HEK293T (cell line): ENCODE data around the gene DZIP1.

Experiments used
- CTCF ChIA-PET: fragments of 350-600 bp; formaldehyde crosslinking; extraction: SDS; loops from one replicate; lab custom pipeline; 2021; ENCODE audit warnings: antibody characterized with exemption, inconsistent platforms; lab: Yijun Ruan, JAX
- POLR2A ChIA-PET: fragments of 350-600 bp; formaldehyde crosslinking; extraction: SDS; loops from one replicate; lab custom pipeline; 2020; ENCODE audit warnings: antibody characterized with exemption, inconsistent platforms; lab: Yijun Ruan, JAX
- DNase-seq: peaks from one replicate; pipeline ENCODE4 v3.0.0; 2012; ENCODE audit warnings: mixed read lengths; ENCODE audit errors: extremely low spot score
- ARNT ChIP-seq: fragments of 450-650 bp; IDR thresholded peaks from 2 replicates; pipeline ENCODE4 v1.6.1; 2017; ENCODE audit warnings: mild to moderate bottlenecking
- BHLHE40 ChIP-seq: fragments of 450-650 bp; IDR thresholded peaks from 2 replicates; pipeline ENCODE4 v1.6.1; 2016; ENCODE audit warnings: mild to moderate bottlenecking, moderate library complexity, borderline replicate concordance
- CTBP1 ChIP-seq: fragments of 450-650 bp; IDR thresholded peaks from 2 replicates; pipeline ENCODE4 v1.6.1; 2016; ENCODE audit warnings: borderline replicate concordance
- ELF4 ChIP-seq: fragments of 450-650 bp; IDR thresholded peaks from 2 replicates; pipeline ENCODE4 v1.6.1; 2017; ENCODE audit warnings: antibody characterized with exemption
- FOXA1 ChIP-seq: fragments of 450-650 bp; IDR thresholded peaks from 2 replicates; pipeline ENCODE4 v1.6.1; 2016; ENCODE audit warnings: mild to moderate bottlenecking
- FOXK2 ChIP-seq: fragments of 450-650 bp; IDR thresholded peaks from 2 replicates; pipeline ENCODE4 v1.6.1; 2016; ENCODE audit warnings: mild to moderate bottlenecking
- FOXM1 ChIP-seq: fragments of 450-650 bp; IDR thresholded peaks from 2 replicates; pipeline ENCODE4 v1.6.1; 2017; ENCODE audit warnings: mild to moderate bottlenecking, borderline replicate concordance
- HDGF ChIP-seq: fragments of 450-650 bp; IDR thresholded peaks from 2 replicates; pipeline ENCODE4 v1.6.1; 2017; ENCODE audit warnings: antibody characterized with exemption, borderline replicate concordance
- L3MBTL2 ChIP-seq: fragments of 450-650 bp; conservative IDR thresholded peaks from 2 replicates; pipeline ENCODE4 v1.6.1; 2016; ENCODE audit warnings: mild to moderate bottlenecking
- LEF1 ChIP-seq: fragments of 450-650 bp; IDR thresholded peaks from 2 replicates; pipeline ENCODE4 v1.6.1; 2017; ENCODE audit warnings: mild to moderate bottlenecking, borderline replicate concordance
- NFRKB ChIP-seq: fragments of 450-650 bp; IDR thresholded peaks from 2 replicates; pipeline ENCODE4 v1.6.1; 2016; ENCODE audit warnings: mild to moderate bottlenecking, moderate library complexity
- PKNOX1 ChIP-seq: fragments of 450-650 bp; IDR thresholded peaks from 2 replicates; pipeline ENCODE4 v1.6.1; 2016
- SP1 ChIP-seq: fragments of 450-650 bp; IDR thresholded peaks from 2 replicates; pipeline ENCODE4 v1.6.1; 2017
- SUZ12 ChIP-seq: fragments of 450-650 bp; IDR thresholded peaks from 2 replicates; pipeline ENCODE4 v1.6.1; 2016; ENCODE audit warnings: mild to moderate bottlenecking
- TARDBP ChIP-seq: fragments of 450-650 bp; IDR thresholded peaks from 2 replicates; pipeline ENCODE4 v1.6.1; 2016
- ZNF384 ChIP-seq: fragments of 450-650 bp; IDR thresholded peaks from 2 replicates; pipeline ENCODE4 v1.6.1; 2016

The DZIP1 gene

GRCh38 chr13:95603887-95604555, 40.5 kb downstream of the DZIP1 start:
- ChIA-PET CTCF (no interaction called here), POLR2A (no interaction called here)
- TF ChIP-seq CTBP1 (no peak), FOXA1 (no peak), FOXK2 (no peak), ARNT (no peak), SP1 (no peak), ZNF384 (no peak), ELF4 (no peak), TARDBP (no peak), HDGF (no peak), PKNOX1 (no peak)
- DNase-seq, result no peak

DNA sequence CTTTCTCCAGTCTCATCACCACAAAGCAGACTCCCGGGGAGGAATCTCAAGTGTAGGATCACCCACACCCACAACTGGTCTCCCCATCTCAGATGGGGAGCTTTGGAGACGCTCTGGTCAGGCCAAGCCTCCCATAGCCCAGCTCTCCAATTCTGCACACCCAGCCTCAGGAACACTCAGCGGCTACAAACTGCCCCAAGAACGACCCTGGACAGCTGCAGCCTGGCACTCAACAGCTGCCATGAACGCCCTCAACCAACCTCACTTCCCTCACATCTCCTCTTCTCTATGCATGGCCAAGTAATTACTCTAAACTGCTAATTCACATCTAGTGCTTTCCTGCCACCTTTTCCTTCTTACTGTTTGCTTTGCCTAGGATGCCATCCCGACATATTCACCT, 42.6 kb downstream of the DZIP1 start:
- POLR2A ChIA-PET, result interaction anchor here (0.7 kb wide), 1 partner anchor 22 kb away, joined by 3 read pairs; no protein-coding TSS in a partner anchor
- no peak for TF ChIP-seq LEF1
- TF ChIP-seq SUZ12, result no peak
- no peak for TF ChIP-seq NFRKB
- no peak for TF ChIP-seq SP1
- no peak for TF ChIP-seq PKNOX1
- no peak for TF ChIP-seq FOXK2
- no peak for TF ChIP-seq CTBP1
- TF ChIP-seq ZNF384, result no peak
- no peak for TF ChIP-seq FOXA1
- TF ChIP-seq FOXM1, result no peak
- TF ChIP-seq L3MBTL2, result no peak
- no peak for TF ChIP-seq BHLHE40
- TF ChIP-seq ARNT, result no peak
- no peak for TF ChIP-seq TARDBP
- no peak for TF ChIP-seq ELF4
- no peak for TF ChIP-seq HDGF
- CTCF ChIA-PET, result no interaction called here
- DNase-seq, result no peak

GRCh38 chr13:95601216-95601615, 43.3 kb downstream of the DZIP1 start:
- CTCF ChIA-PET, result no interaction called here
- TF ChIP-seq CTBP1, result no peak
- TF ChIP-seq SUZ12, result no peak
- TF ChIP-seq L3MBTL2, result no peak
- no peak for TF ChIP-seq TARDBP
- POLR2A ChIA-PET, result interaction anchor here (0.7 kb wide), 1 partner anchor 23 kb away, joined by 3 read pairs; no protein-coding TSS in a partner anchor

DNA sequence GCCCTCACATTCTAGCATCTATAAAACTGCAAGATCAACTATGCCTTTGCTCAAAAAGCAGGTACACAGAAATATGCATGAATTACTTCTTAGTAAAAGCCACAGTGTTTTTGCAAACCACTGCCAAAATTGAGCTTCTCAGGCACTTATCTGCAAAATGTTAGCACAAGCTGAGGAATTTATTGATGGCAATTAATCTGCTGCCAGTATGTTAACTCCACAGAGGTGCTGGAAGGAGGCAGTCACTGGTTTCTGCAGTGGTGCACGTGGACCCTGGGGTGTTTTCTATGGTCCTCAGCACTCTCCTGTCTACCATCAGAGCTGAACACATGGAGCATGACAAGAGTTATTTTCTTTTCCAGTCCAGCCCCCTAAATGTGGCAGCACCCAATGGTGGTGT, 47.8 kb downstream of the DZIP1 start:
- no peak for DNase-seq
- ChIA-PET CTCF (no interaction called here), POLR2A (no interaction called here)
- TF ChIP-seq NFRKB (no peak), ZNF384 (no peak), FOXA1 (no peak), ARNT (no peak), FOXM1 (no peak), HDGF (no peak), L3MBTL2 (no peak)

More at GRCh38 chr13:95601216-95601615, 43.3 kb downstream of the DZIP1 start:
- DNase-seq, result no peak

DNA sequence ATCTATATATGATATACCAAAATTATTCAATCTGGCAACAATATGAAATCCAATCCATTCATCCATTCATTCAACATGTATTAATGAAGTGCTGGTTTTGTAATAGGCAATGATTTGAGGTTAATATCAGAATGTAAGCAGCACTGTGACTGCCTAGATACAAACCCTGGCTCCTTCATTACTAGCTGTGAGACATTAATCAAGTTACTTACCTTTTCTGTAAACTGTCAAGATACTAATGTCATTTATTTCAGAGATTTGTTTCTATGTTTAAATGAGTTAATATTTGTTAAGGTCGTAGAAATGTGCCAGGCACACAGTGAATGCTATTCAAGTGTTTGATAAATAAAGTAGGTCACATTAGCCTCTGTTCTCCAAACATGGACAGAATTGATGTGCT, 51.0 kb downstream of the DZIP1 start:
- TF ChIP-seq HDGF (no peak), FOXM1 (no peak), FOXK2 (no peak), FOXA1 (no peak), NFRKB (no peak), ARNT (no peak)
- CTCF ChIA-PET, result no interaction called here
- POLR2A ChIA-PET, result no interaction called here
- no peak for DNase-seq

DNA sequence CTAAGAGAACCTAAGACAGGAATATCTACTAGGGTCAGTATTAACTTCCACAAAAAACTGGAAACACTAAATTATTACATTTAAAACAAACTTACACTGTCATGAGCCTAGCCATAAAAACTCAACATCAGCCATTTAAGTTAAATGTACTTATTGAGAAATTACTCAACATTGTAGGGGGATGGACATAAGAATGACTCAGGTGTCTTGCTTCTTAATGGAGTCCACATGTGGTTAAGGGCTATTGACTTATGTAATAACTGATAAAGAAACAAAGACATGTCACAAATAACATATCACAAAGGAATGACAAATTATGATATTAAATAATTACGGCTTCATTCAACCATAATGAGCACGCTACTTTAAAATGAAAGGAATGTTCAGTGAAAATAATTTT, 55.8 kb downstream of the DZIP1 start:
- ChIA-PET CTCF (no interaction called here), POLR2A (no interaction called here)
- no peak for DNase-seq
- TF ChIP-seq L3MBTL2 (no peak), SP1 (no peak), NFRKB (no peak), ARNT (no peak), FOXK2 (no peak), ZNF384 (no peak), BHLHE40 (no peak)

DNA sequence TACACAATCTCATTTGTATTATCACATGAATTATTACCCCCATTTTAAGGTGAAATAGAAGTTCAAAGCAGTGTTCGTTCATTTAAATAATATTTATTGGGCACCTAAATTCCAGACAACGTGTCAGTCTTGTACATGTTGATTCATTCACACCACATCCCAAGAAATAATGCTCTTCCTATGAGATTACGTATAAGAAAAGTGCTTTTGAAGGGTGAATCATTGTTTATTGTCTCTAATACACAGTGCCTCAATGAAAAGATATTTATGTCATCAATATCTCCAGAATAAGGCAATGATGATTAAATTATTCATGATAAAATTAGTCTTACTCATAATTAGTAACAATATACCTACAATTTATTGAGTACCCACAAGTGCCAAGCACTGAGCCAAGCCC, 56.4 kb downstream of the DZIP1 start:
- ChIA-PET CTCF (no interaction called here), POLR2A (no interaction called here)
- TF ChIP-seq SP1 (no peak), HDGF (no peak), BHLHE40 (no peak)
- no peak for DNase-seq
